Liver (tissue), 9 donors: ENCODE data around the gene CCDC187. TPM values are rescaled to one million over a fixed set of nuclear protein-coding genes. Genes with fewer than 3 reads are reported as not detected.

ENCODE experiments used
- DNase-seq: peaks from one replicate; pipeline ENCODE4 v3.0.0-alpha.2; 2017; ENCODE audit warnings: low spot score
- H3K27ac ChIP-seq, 2 donors: one replicate each; pipeline ENCODE4 v1.7.0; 2013; ENCODE audit warnings: inconsistent platforms in 2 of 2, low read length in 2 of 2, control low read depth in 1 of 2, low read depth in 1 of 2, mild to moderate bottlenecking in 1 of 2
- H3K27me3 ChIP-seq, 4 donors: one replicate each; pipeline versions ENCODE4 v1.6.1 to v1.7.0; 2013; ENCODE audit warnings: low read length in 3 of 4, inconsistent platforms in 1 of 4, mild to moderate bottlenecking in 1 of 4, moderate library complexity in 1 of 4; ENCODE audit not compliant: control insufficient read depth in 4 of 4, insufficient read depth in 4 of 4
- H3K36me3 ChIP-seq, 4 donors: one replicate each; pipeline versions ENCODE4 v1.6.1 to v1.7.0; 2013; ENCODE audit warnings: low read length in 3 of 4, mild to moderate bottlenecking in 3 of 4, low read depth in 1 of 4, moderate library complexity in 1 of 4; ENCODE audit not compliant: control insufficient read depth in 4 of 4, insufficient read depth in 3 of 4
- H3K4me1 ChIP-seq, 4 donors: one replicate each; pipeline versions ENCODE4 v1.6.1 to v1.7.0; 2013; ENCODE audit warnings: low read length in 3 of 4, mild to moderate bottlenecking in 3 of 4, moderate library complexity in 1 of 4; ENCODE audit not compliant: control insufficient read depth in 4 of 4, insufficient read depth in 4 of 4
- H3K4me3 ChIP-seq, 3 donors: one replicate each; pipeline versions ENCODE4 v1.6.1 to v1.7.0; 2013; ENCODE audit warnings: low read length in 3 of 3, control low read depth in 1 of 3, low read depth in 1 of 3, mild to moderate bottlenecking in 1 of 3
- H3K9ac ChIP-seq, 2 donors: one replicate each; pipeline ENCODE4 v1.7.0; 2013; ENCODE audit warnings: low read length in 2 of 2, mild to moderate bottlenecking in 2 of 2, moderate library complexity in 2 of 2, control low read depth in 1 of 2, low read depth in 1 of 2
- H3K9me3 ChIP-seq, 4 donors: one replicate each; pipeline versions ENCODE4 v1.6.1 to v1.7.0; 2013; ENCODE audit warnings: low read length in 3 of 4; ENCODE audit not compliant: control insufficient read depth in 4 of 4
- ATF3 ChIP-seq: IDR thresholded peaks from 2 replicates; pipeline ENCODE4 v1.6.1; 2016; ENCODE audit warnings: antibody characterized with exemption
- EGR1 ChIP-seq, 2 donors: IDR thresholded peaks; 2 replicates each; pipeline ENCODE4 v1.6.1; 2016 to 2018; ENCODE audit warnings: antibody characterized with exemption in 2 of 2, low read depth in 2 of 2
- FOXA1 ChIP-seq: IDR thresholded peaks from 2 replicates; pipeline ENCODE4 v1.6.1; 2016; ENCODE audit warnings: antibody characterized with exemption
- FOXA2 ChIP-seq: IDR thresholded peaks from 2 replicates; pipeline ENCODE4 v1.6.1; 2016; ENCODE audit warnings: antibody characterized with exemption
- GABPA ChIP-seq, 2 donors: IDR thresholded peaks in 1 of 2; conservative IDR thresholded peaks in 1 of 2; 2 replicates each; pipeline ENCODE4 v1.6.1; 2016; ENCODE audit warnings: antibody characterized with exemption in 2 of 2, mild to moderate bottlenecking in 1 of 2, moderate library complexity in 1 of 2
- HNF4A ChIP-seq, 2 donors: conservative IDR thresholded peaks; 2 replicates each; pipeline ENCODE4 v1.6.1; 2016; ENCODE audit warnings: antibody characterized with exemption in 2 of 2, mild to moderate bottlenecking in 2 of 2
- HNF4G ChIP-seq: IDR thresholded peaks from 2 replicates; pipeline ENCODE4 v1.6.1; 2016; ENCODE audit warnings: antibody characterized with exemption
- JUND ChIP-seq, 2 donors: IDR thresholded peaks; 2 replicates each; pipeline ENCODE4 v1.6.1; 2016; ENCODE audit warnings: antibody characterized with exemption in 2 of 2
- MAX ChIP-seq: IDR thresholded peaks from 2 replicates; pipeline ENCODE4 v1.6.1; 2016; ENCODE audit warnings: antibody characterized with exemption
- NR2F2 ChIP-seq: IDR thresholded peaks from 2 replicates; pipeline ENCODE4 v1.6.1; 2016; ENCODE audit warnings: antibody characterized with exemption
- RAD21 ChIP-seq, 2 donors: IDR thresholded peaks; 2 replicates each; pipeline ENCODE4 v1.6.1; 2016; ENCODE audit warnings: antibody characterized with exemption in 2 of 2, mild to moderate bottlenecking in 2 of 2
- REST ChIP-seq: IDR thresholded peaks from 2 replicates; pipeline ENCODE4 v1.6.1; 2016; ENCODE audit warnings: antibody characterized with exemption, mild to moderate bottlenecking
- RXRA ChIP-seq, 2 donors: IDR thresholded peaks; 2 replicates each; pipeline ENCODE4 v1.6.1; 2017 to 2018; ENCODE audit warnings: antibody characterized with exemption in 2 of 2, mild to moderate bottlenecking in 1 of 2
- SP1 ChIP-seq: IDR thresholded peaks from 2 replicates; pipeline ENCODE4 v1.6.1; 2018; ENCODE audit warnings: antibody characterized with exemption, mild to moderate bottlenecking
- TAF1 ChIP-seq: conservative IDR thresholded peaks from 2 replicates; pipeline ENCODE4 v1.6.1; 2016; ENCODE audit warnings: antibody characterized with exemption, mild to moderate bottlenecking
- YY1 ChIP-seq: IDR thresholded peaks from 2 replicates; pipeline ENCODE4 v1.6.1; 2016; ENCODE audit warnings: antibody characterized with exemption, mild to moderate bottlenecking
- WGBS: extraction: QIAGEN DNeasy Blood & Tissue Kit; methylation state at CpG from one replicate; pipeline ENCODE4 v1.1.7; 2013; 5-methylcytosine and 5-hydroxymethylcytosine counted together
- polyA plus RNA-seq, 2 donors: library from polyadenylated mRNA; stranded (reverse) in 1 of 2; unstranded in 1 of 2; fragments of 200-250 nt in 1 of 2; fragments of >200 nt in 1 of 2; fragmentation: Nextera tagmentation in 1 of 2; extraction: Ambion mirVana in 1 of 2; gene quantifications; one replicate each; pipeline versions ENCODE4 v1.2.1 to v1.2.3, GENCODE V29; 2013 to 2015
- total RNA-seq, 2 donors: library from RNA; depleted of rRNA; stranded (reverse); fragments of >200 nt; gene quantifications; one replicate each; pipeline ENCODE4 v1.2.3, GENCODE V29; 2014
- TF ChIP-seq, protein P1 (sequence below): fragments of 150-350 bp; IDR thresholded peaks from 2 replicates; pipeline ENCODE4 v1.5.1; 2017; ENCODE audit warnings: improper control_type of control experiment, low read depth, low read length; ENCODE audit not compliant: missing input control
- TF ChIP-seq, protein P2 (sequence below): IDR thresholded peaks from 2 replicates; pipeline ENCODE4 v1.6.1; 2016; ENCODE audit warnings: antibody characterized with exemption
- donor health status: healthy.
- donor health status: healthy.
- donor health status: healthy.
- donor health status: healthy.
- donor health status: healthy.

CCDC187 gene
- total and polyA plus RNA-seq, 4 donors = 0.05 TPM; not detected in 3

GRCh38 chr9:136314944-136315343 is 11.1 kb upstream of the CCDC187 start:
- no peak for DNase-seq
- WGBS = 84% methylated on average over 4 of the region's 4 CpGs
- Histone ChIP-seq H3K9me3 (peaks cover 0 to 8% (median 5%) of the 10 kb centered on the region in 4 donors), H3K9ac (no peak overlapping the region), H3K4me3 (no peak overlapping the region), H3K27ac (no peak overlapping the region), H3K36me3 (no peaks in the 10 kb centered on the region), H3K27me3 (no peaks in the 10 kb centered on the region), H3K4me1 (no peaks in the 10 kb centered on the region)
- no peak for TF ChIP-seq SP1

DNA sequence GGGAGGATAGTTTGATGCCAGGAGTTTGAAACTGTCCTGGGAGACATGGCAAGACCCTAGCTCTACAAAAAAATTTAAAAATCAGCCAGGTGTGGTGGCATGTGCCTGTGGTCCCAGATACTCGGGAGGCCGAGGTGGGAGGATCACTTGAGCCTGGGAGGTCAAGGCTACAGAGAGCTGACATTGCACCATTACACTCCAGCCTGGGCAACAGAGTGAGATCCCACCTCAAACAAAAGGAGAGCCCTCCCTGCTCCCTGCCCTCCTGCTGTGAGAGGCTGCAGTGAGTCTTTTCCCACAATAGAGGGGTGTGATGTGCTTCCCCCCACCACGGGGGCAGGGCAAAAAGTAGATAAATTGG is 10.1 kb upstream of the CCDC187 start:
- TF ChIP-seq FOXA2 (no peak), REST (no peak), FOXA1 (no peak), RXRA (IDR thresholded peaks at IDR 0.05) (no peak), RAD21 (IDR thresholded peaks at IDR 0.05) (no peak), SP1 (no peak), NR2F2 (no peak), TAF1 (no peak), YY1 (no peak), GABPA (IDR thresholded peaks at IDR 0.05 in 1 of 2, conservative IDR thresholded peaks at IDR 0.05 in 1 of 2) (no peak), MAX (no peak), HNF4G (no peak), EGR1 (IDR thresholded peaks at IDR 0.05; ENCODE audit: low read depth in 2 of 2) (no peak), JUND (IDR thresholded peaks at IDR 0.05) (no peak), ATF3 (no peak), HNF4A (conservative IDR thresholded peaks at IDR 0.05) (no peak)
- TF ChIP-seq, protein P1, sequence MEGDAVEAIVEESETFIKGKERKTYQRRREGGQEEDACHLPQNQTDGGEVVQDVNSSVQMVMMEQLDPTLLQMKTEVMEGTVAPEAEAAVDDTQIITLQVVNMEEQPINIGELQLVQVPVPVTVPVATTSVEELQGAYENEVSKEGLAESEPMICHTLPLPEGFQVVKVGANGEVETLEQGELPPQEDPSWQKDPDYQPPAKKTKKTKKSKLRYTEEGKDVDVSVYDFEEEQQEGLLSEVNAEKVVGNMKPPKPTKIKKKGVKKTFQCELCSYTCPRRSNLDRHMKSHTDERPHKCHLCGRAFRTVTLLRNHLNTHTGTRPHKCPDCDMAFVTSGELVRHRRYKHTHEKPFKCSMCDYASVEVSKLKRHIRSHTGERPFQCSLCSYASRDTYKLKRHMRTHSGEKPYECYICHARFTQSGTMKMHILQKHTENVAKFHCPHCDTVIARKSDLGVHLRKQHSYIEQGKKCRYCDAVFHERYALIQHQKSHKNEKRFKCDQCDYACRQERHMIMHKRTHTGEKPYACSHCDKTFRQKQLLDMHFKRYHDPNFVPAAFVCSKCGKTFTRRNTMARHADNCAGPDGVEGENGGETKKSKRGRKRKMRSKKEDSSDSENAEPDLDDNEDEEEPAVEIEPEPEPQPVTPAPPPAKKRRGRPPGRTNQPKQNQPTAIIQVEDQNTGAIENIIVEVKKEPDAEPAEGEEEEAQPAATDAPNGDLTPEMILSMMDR = no peak
- TF ChIP-seq, protein P2, sequence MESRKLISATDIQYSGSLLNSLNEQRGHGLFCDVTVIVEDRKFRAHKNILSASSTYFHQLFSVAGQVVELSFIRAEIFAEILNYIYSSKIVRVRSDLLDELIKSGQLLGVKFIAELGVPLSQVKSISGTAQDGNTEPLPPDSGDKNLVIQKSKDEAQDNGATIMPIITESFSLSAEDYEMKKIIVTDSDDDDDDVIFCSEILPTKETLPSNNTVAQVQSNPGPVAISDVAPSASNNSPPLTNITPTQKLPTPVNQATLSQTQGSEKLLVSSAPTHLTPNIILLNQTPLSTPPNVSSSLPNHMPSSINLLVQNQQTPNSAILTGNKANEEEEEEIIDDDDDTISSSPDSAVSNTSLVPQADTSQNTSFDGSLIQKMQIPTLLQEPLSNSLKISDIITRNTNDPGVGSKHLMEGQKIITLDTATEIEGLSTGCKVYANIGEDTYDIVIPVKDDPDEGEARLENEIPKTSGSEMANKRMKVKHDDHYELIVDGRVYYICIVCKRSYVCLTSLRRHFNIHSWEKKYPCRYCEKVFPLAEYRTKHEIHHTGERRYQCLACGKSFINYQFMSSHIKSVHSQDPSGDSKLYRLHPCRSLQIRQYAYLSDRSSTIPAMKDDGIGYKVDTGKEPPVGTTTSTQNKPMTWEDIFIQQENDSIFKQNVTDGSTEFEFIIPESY = no peak
- no peaks in the 10 kb centered on the region for H3K36me3 ChIP-seq
- H3K27me3 ChIP-seq = no peaks in the 10 kb centered on the region
- no peak for DNase-seq
- H3K9ac ChIP-seq = no peak overlapping the region
- no peaks in the 10 kb centered on the region for H3K4me1 ChIP-seq
- H3K9me3 ChIP-seq = peaks cover 0 to 8% (median 5%) of the 10 kb centered on the region in 4 donors
- H3K27ac ChIP-seq = no peak overlapping the region
- no peak overlapping the region for H3K4me3 ChIP-seq
- WGBS = 81% methylated on average over 3 of the region's 3 CpGs
